Measurements from ENCODE around the gene SLC4A2. TPM values are rescaled to one million over a fixed set of nuclear protein-coding genes. Genes with fewer than 3 reads are reported as not detected.

The SLC4A2 gene
- total and polyA plus RNA-seq, 2 of the 8 experiments (the other 6 are each of a cell fraction or from before 2014, with no cell fraction given): 72.6 to 147 TPM

GRCh38 chr7:151113344-151114150, 54.2 kb downstream of the SLC4A2 start:
- Histone ChIP-seq H3K9me3 (ENCODE audit: insufficient read depth in 2 of 2, low read depth in 1 of 2, low read length in 1 of 2) (no peaks in the 10 kb centered on the region), H3K4me1 (replicated peaks in 1 of 4; ENCODE audit: control insufficient read depth in 3 of 4, insufficient read depth in 4 of 4, low read length in 3 of 4) (peaks cover 0 to 24% (median 16%) of the 10 kb centered on the region in 4 experiments; a peak in 6 of 7 replicates), H3K79me1 (ENCODE audit: low read depth, low read length) (peaks cover 5% of the 10 kb centered on the region), H3K14ac (ENCODE audit: insufficient read length) (no peak overlapping the region), H3K27ac (ENCODE audit: low read depth, low read length) (no peak overlapping the region), H4K5ac (ENCODE audit: insufficient read length, low read depth, low read length) (no peak overlapping the region), H2BK12ac (ENCODE audit: low read depth, low read length) (0 out of 2 replicates have a peak overlapping the region, but pooled peaks have one; percentile 69), H2BK15ac (ENCODE audit: low read length) (no peak overlapping the region), H4K8ac (ENCODE audit: extremely low read depth, insufficient read depth, low read length) (no peak overlapping the region), H2AK5ac (ENCODE audit: low read depth, low read length) (0 out of 2 replicates have a peak overlapping the region, but pooled peaks have one; percentile 66), H4K20me1 (replicated peaks in 1 of 2; ENCODE audit: control insufficient read depth in 1 of 2, insufficient read depth in 2 of 2, low read length in 2 of 2) (peaks cover 54 to 58% of the 10 kb centered on the region in 2 experiments), H4K91ac (replicated peaks; ENCODE audit: insufficient read length, low read length) (no peak overlapping the region), H2AFZ (ENCODE audit: low read length) (no peak overlapping the region), H2BK20ac (ENCODE audit: low read length) (no peak overlapping the region), H3K4me2 (ENCODE audit: insufficient read depth in 1 of 2, low read depth in 2 of 2, low read length in 2 of 2) (peak overlapping the region; percentile 56 to 70), H3K36me3 (ENCODE audit: control insufficient read depth in 2 of 4, insufficient read depth in 4 of 4, low read length in 3 of 4) (peaks cover 0 to 3% (median 0%) of the 10 kb centered on the region in 4 experiments; a peak in 1 of 8 replicates), H3K4ac (replicated peaks; ENCODE audit: insufficient read length, low read depth, low read length) (no peak overlapping the region), H3K9ac (replicated peaks in 1 of 4; ENCODE audit: extremely low read depth in 1 of 4, low read depth in 3 of 4, low read length in 3 of 4) (no peak overlapping the region; a peak in 1 of 7 replicates), H3K23ac (ENCODE audit: insufficient read length) (no peak overlapping the region), H2BK120ac (replicated peaks; ENCODE audit: low read depth, low read length) (no peak overlapping the region), H3K56ac (replicated peaks; ENCODE audit: insufficient read length, low read depth, low read length) (no peak overlapping the region), H3K79me2 (ENCODE audit: control insufficient read depth in 1 of 2, insufficient read depth in 2 of 2, low read length in 2 of 2) (peaks cover 0 to 16% of the 10 kb centered on the region in 2 experiments; a peak in 2 of 4 replicates), H3K18ac (ENCODE audit: extremely low read depth, low read length) (no peak overlapping the region; the same call in 1 of the 2 replicates), H2BK5ac (ENCODE audit: low read depth, low read length) (0 out of 2 replicates have a peak overlapping the region, but pooled peaks have one; percentile 2), H3K27me3 (replicated peaks in 1 of 4; ENCODE audit: control insufficient read depth in 3 of 4, extremely low read depth in 1 of 4, insufficient read depth in 3 of 4, low read length in 3 of 4) (peaks cover 0 to 15% (median 9%) of the 10 kb centered on the region in 4 experiments; a peak in 3 of 7 replicates), H3K23me2 (ENCODE audit: low read depth, low read length) (peaks cover 7% of the 10 kb centered on the region), H3K4me3 (ENCODE audit: extremely low read depth in 1 of 4, insufficient read depth in 2 of 4, low read depth in 3 of 4, low read length in 4 of 4) (peak overlapping the region in 3 of 4 experiments; percentile 12 to 49 (median 32); a peak in 4 of 8 replicates)
- POLR2A ChIA-PET (ENCODE audit: partially characterized antibody): interaction anchor here (0.7 to 4.3 kb wide), 5 partner anchors 24 to 1622 kb away, joined by 3 to 26 read pairs (median 3); no protein-coding TSS in a partner anchor
- DNase-seq (ENCODE audit: low read depth in 1 of 2, low spot score in 2 of 2) (no peak), FAIRE-seq (peak; percentile 48)
- CTCF ChIA-PET (ENCODE audit: partially characterized antibody): interaction anchor here (0.8 to 22.4 kb wide), 21 partner anchors 7 to 215 kb away, joined by 3 to 448 read pairs (median 14); partner anchors contain the start of genes ABCB8, AGAP3, CDK5 and GBX1
- WGBS, 2 experiments (ENCODE audit: extremely low coverage in 1 of 2, insufficient coverage in 1 of 2, insufficient read length in 1 of 2, insufficient replicate concordance in 2 of 2, low coverage in 1 of 2, low lambda C conversion rate in 2 of 2, missing lambda C conversion rate in 1 of 2): 54% methylated on average over 13 of the region's 13 CpGs; no CpG with 5 or more reads in 1 of the 2 experiments
- TF ChIP-seq EZH2 (IDR thresholded peaks at IDR 0.05; ENCODE audit: low read depth, low read length, severe bottlenecking) (no peak), SP1 (IDR thresholded peaks at IDR 0.05; ENCODE audit: low read depth, low read length) (peak; percentile 92), HDAC2 (IDR thresholded peaks at IDR 0.05; ENCODE audit: borderline replicate concordance in 1 of 2, low read depth in 2 of 2, low read length in 2 of 2) (0 out of 4 replicates have a peak, but pooled peaks of 1 of the 2 experiments have one; percentile 21), TEAD4 (IDR thresholded peaks at IDR 0.05; ENCODE audit: low read depth, low read length) (peak; percentile 73), TCF12 (IDR thresholded peaks at IDR 0.05; ENCODE audit: low read depth, low read length) (no peak), MAFK (IDR thresholded peaks at IDR 0.05; ENCODE audit: low read depth, low read length) (no peak), KDM4A (IDR thresholded peaks at IDR 0.05; ENCODE audit: low read depth, low read length, severe bottlenecking) (no peak), EGR1 (IDR thresholded peaks at IDR 0.05; ENCODE audit: borderline replicate concordance, low read depth, low read length) (no peak)

Data from H1 (cell line).